ENCODE results near the gene BMAL1. TPM values are rescaled to one million over a fixed set of nuclear protein-coding genes. Genes with fewer than 3 reads are reported as not detected.
A peak's percentile ranks its signal among the peaks of the same experiment; 100 is the strongest.

Gene BMAL1
- total and polyA plus RNA-seq, 5 donors: 6.5 to 23.4 (median 18.8) TPM

DNA sequence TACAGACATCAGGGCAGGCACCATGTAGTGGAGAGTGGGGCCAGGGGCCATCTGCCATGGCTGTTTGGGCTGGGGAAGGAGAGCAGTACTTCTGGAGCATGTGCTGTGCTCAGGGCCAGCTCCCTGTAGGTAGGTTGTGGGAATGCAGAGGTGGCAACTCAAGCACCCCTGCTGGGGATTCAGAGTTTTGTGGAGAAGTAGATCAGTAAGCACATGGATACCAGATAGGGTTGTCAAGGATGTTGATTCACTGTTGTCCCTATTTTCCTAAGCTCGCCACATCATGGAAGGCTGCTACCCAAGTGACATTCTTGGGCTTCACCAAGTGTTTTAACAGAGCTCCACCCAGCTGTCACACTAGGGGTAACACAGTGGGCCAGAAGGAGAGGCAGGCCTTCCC, 67.2 kb downstream of the BMAL1 start:
- intact Hi-C loops (cut with DNase I): loop anchor here (2.0 to 10.0 kb wide), 5 partner anchors 133 to 380 kb away; no protein-coding TSS in a partner anchor
- H3K27me3 ChIP-seq (ENCODE audit: control insufficient read depth, insufficient read depth): no peaks in the 10 kb centered on the region
- H3K4me3 ChIP-seq (ENCODE audit: low read length): no peak overlapping the region
- H3K9me3 ChIP-seq (ENCODE audit: control insufficient read depth, low read length): no peaks in the 10 kb centered on the region
- ATAC-seq: no peak
- WGBS: 95% methylated on average over 1 of the region's 1 CpG
- H3K4me1 ChIP-seq (ENCODE audit: control insufficient read depth, insufficient read depth, low read length): peaks cover 4% of the 10 kb centered on the region
- H3K27ac ChIP-seq (ENCODE audit: low read length): no peak overlapping the region
- DNase-seq: no peak

DNA sequence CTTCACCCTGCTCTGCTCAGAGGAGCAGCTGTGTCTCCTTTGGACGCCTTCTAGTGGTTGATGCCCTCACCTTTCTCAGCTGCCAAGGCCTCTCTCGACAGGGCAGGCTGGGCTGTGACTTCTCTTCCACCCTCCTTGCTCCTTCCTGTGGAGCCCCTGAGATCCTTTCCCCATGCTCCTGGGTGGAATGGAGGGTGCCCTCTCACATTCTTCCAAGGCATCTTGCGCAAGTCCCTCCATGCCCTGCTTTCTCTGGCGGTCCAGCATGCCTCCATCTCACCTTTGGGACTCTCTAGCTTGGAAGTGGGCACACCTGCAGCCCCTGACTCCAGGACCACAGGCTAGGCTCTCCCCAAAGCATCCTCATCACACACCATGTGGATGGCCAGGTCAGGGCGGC, 68.9 kb downstream of the BMAL1 start:
- peaks cover 4% of the 10 kb centered on the region for H3K4me1 ChIP-seq (ENCODE audit: control insufficient read depth, insufficient read depth, low read length)
- H3K27me3 ChIP-seq (ENCODE audit: control insufficient read depth, insufficient read depth): no peaks in the 10 kb centered on the region
- H3K9me3 ChIP-seq (ENCODE audit: control insufficient read depth, low read length): no peaks in the 10 kb centered on the region
- H3K4me3 ChIP-seq (ENCODE audit: low read length): no peak overlapping the region
- intact Hi-C loops (cut with DNase I): loop anchor here in 2 of 4 donors (10.0 kb wide), 3 partner anchors 142 to 382 kb away; no protein-coding TSS in a partner anchor
- ATAC-seq (no peak), DNase-seq (no peak)
- H3K27ac ChIP-seq (ENCODE audit: low read length): no peak overlapping the region
- 89% methylated on average over 5 of the region's 5 CpGs for WGBS

DNA sequence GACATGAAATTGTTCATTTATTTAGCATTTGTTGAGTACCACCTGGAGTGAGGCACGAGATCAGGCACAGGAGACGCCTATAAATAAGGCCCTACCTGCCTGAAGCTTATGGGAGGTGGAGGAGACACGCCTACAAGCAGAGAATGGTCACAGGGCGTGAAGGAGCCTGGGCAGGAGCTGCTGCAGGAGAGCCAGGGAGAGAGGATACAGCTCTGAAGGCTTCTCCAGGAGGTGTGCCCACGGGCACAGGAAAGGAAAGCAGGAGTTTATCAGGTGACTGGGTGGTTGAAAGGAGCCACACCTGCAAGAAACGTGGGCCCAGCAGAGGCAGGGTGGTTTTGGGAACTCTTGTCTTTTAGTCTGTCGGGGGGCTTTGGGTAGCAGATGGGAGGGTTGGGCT, 70.3 kb downstream of the BMAL1 start:
- no peak for ATAC-seq

DNA sequence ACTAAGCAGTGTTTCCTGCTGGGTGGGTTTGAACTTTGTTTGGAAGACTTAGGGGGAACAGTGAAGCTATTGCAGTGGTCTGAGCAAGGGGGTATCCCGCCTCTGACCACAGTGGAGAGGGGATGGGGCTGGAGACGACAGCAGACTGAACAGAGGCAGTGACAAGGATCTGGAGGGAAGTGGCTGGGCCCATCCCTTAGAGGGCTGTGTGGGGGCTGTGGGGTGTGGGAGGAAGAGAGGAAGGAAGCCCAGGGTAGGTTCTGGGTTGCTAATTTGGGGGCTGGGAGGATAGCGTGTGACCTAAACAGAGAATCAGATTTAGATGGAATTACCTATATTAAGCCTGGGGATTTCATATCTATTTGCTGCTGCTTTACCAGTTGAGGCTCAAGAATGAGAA, 70.7 kb downstream of the BMAL1 start:
- no peak overlapping the region for H3K27ac ChIP-seq (ENCODE audit: low read length)
- peaks cover 4% of the 10 kb centered on the region for H3K4me1 ChIP-seq (ENCODE audit: control insufficient read depth, insufficient read depth, low read length)
- no peaks in the 10 kb centered on the region for H3K27me3 ChIP-seq (ENCODE audit: control insufficient read depth, insufficient read depth)
- DNase-seq (no peak), ATAC-seq (peak in 1 of 2 donors; percentile 35)
- intact Hi-C loops (cut with DNase I): loop anchor here in 2 of 4 donors (10.0 kb wide), 3 partner anchors 144 to 384 kb away; no protein-coding TSS in a partner anchor
- no peak overlapping the region for H3K4me3 ChIP-seq (ENCODE audit: low read length)
- 54% methylated on average over 3 of the region's 3 CpGs for WGBS
- no peaks in the 10 kb centered on the region for H3K9me3 ChIP-seq (ENCODE audit: control insufficient read depth, low read length)

More for the DNA sequence above, 70.3 kb downstream of the BMAL1 start:
- DNase-seq: no peak
- intact Hi-C loops (cut with DNase I): loop anchor here in 2 of 4 donors (10.0 kb wide), 3 partner anchors 143 to 383 kb away; no protein-coding TSS in a partner anchor
- Histone ChIP-seq H3K9me3 (ENCODE audit: control insufficient read depth, low read length) (no peaks in the 10 kb centered on the region), H3K4me3 (ENCODE audit: low read length) (no peak overlapping the region), H3K4me1 (ENCODE audit: control insufficient read depth, insufficient read depth, low read length) (peaks cover 4% of the 10 kb centered on the region), H3K27ac (ENCODE audit: low read length) (no peak overlapping the region), H3K27me3 (ENCODE audit: control insufficient read depth, insufficient read depth) (no peaks in the 10 kb centered on the region)
- WGBS: 84% methylated on average over 7 of the region's 7 CpGs

DNA sequence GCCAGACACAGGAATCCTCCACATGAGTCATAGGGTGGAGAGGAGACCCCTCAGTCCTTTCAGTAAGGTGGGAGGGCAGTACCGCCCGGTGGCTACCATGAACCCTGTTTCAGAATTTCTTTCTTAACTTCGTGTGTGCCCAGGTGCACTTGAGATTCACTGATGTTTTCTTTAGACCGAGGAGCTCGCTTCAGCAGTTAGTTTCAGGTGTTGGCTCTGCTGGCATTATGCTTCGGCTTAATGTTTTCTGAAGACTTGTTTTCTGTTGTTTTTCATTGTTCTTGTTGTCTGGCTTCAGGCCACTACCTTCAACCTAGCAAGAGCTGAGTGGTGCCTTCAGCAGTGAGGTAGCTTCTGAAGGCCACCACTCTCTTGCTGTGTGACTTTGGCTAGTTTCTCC, 71.5 kb downstream of the BMAL1 start:
- Histone ChIP-seq H3K4me1 (ENCODE audit: control insufficient read depth, insufficient read depth, low read length) (peaks cover 4% of the 10 kb centered on the region), H3K9me3 (ENCODE audit: control insufficient read depth, low read length) (no peaks in the 10 kb centered on the region), H3K27me3 (ENCODE audit: control insufficient read depth, insufficient read depth) (no peaks in the 10 kb centered on the region), H3K4me3 (ENCODE audit: low read length) (no peak overlapping the region), H3K27ac (ENCODE audit: low read length) (no peak overlapping the region)
- ATAC-seq (no peak), DNase-seq (no peak)
- intact Hi-C loops (cut with DNase I): loop anchor here in 2 of 4 donors (10.0 kb wide), 3 partner anchors 144 to 384 kb away; no protein-coding TSS in a partner anchor
- 77% methylated on average over 6 of the region's 6 CpGs for WGBS

DNA sequence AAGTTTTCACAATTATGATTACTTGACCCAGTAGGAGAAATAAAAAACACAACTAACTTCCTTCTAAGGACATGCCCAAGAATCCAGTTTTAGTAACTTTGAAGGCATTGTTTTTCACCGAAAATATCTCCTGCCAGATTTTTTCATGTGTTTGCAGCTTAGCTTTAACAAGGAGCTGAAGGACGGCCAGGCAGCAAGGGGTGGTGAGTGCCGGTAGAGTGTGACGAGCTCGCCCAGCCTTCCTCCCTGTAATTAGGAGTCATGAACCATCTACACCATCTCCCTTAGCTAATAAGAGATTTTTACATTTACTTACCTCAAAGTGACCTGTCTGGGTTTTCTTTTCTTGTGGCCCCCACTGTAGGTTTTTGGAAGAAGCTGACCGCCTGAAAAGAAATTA, 72.0 kb downstream of the BMAL1 start:
- no peak for ATAC-seq
- H3K27me3 ChIP-seq (ENCODE audit: control insufficient read depth, insufficient read depth): no peaks in the 10 kb centered on the region
- no peaks in the 10 kb centered on the region for H3K9me3 ChIP-seq (ENCODE audit: control insufficient read depth, low read length)
- no peak for DNase-seq
- WGBS: 71% methylated on average over 6 of the region's 6 CpGs
- H3K4me1 ChIP-seq (ENCODE audit: control insufficient read depth, insufficient read depth, low read length): peaks cover 4% of the 10 kb centered on the region
- no peak overlapping the region for H3K27ac ChIP-seq (ENCODE audit: low read length)
- intact Hi-C loops (cut with DNase I): loop anchor here in 2 of 4 donors (10.0 kb wide), 3 partner anchors 145 to 385 kb away; no protein-coding TSS in a partner anchor
- no peak overlapping the region for H3K4me3 ChIP-seq (ENCODE audit: low read length)

DNA sequence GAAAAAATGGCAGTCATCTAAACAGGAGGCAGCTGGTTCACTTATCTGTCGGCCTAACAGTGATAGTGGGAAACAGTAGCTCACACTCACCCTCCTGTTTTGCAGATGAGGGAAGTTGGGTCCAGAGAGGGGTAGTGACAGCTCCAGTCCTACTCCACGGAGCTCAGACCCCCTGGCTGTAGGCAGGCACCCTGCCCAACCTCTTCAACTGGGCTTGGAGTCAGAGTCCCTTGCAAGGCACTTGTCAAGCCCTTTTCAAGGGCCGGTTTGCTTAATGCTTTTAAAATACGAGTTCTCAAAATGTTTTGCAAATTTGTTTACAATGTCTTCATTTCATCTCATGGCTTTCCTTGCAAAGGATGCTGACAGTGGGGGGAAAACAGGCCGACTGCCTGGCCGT, 75.1 kb downstream of the BMAL1 start:
- Histone ChIP-seq H3K27me3 (ENCODE audit: control insufficient read depth, insufficient read depth) (no peaks in the 10 kb centered on the region), H3K4me1 (ENCODE audit: control insufficient read depth, insufficient read depth, low read length) (peaks cover 4% of the 10 kb centered on the region), H3K27ac (ENCODE audit: low read length) (no peak overlapping the region), H3K9me3 (ENCODE audit: control insufficient read depth, low read length) (no peaks in the 10 kb centered on the region), H3K4me3 (ENCODE audit: low read length) (no peak overlapping the region)
- ATAC-seq (no peak), DNase-seq (no peak)
- intact Hi-C loops (cut with DNase I): no loop called here
- 65% methylated on average over 6 of the region's 6 CpGs for WGBS

DNA sequence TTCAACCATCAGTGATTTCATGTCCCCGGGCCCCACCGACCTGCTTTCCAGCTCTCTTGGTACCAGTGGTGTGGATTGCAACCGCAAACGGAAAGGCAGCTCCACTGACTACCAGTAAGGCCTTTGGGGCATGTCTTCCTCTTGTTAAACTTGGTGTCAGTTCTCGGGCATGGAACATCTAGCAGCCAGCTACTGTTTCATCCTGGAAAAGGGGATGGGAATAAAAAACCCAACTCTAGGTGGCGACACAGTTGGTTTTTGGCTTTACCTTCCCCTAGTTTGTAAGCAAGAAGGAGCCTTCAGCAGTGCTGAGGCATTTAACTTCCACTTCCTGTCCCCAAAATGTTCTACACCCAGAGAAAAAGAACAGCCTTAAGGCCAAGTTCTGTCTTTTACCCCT, 76.7 kb downstream of the BMAL1 start:
- WGBS: 90% methylated on average over 6 of the region's 6 CpGs
- H3K4me1 ChIP-seq (ENCODE audit: control insufficient read depth, insufficient read depth, low read length): no peaks in the 10 kb centered on the region
- no peaks in the 10 kb centered on the region for H3K27me3 ChIP-seq (ENCODE audit: control insufficient read depth, insufficient read depth)
- no peak overlapping the region for H3K4me3 ChIP-seq (ENCODE audit: low read length)
- DNase-seq: no peak
- intact Hi-C loops (cut with DNase I): no loop called here
- ATAC-seq: no peak
- H3K27ac ChIP-seq (ENCODE audit: low read length): no peak overlapping the region
- H3K9me3 ChIP-seq (ENCODE audit: control insufficient read depth, low read length): no peaks in the 10 kb centered on the region

DNA sequence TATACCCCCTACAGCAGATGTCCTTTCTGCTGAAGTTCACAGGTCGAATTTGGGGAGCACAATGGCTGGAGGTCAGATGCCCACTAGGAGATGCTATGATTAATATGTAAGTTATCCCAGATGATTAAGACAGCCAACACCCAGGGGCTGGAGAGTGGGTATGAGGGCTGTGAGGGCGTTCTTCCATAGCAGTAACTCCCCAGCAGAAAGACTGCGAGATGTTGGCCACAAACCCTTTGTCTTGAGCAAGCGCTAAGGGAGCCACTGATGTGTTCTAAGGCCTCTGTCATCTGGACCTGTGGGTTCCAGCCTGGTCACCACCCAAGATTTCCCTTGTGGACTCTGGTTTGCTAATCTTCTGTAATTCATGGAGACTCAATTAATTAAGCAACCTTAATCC, 77.6 kb downstream of the BMAL1 start:
- H3K4me1 ChIP-seq (ENCODE audit: control insufficient read depth, insufficient read depth, low read length): no peaks in the 10 kb centered on the region
- DNase-seq: no peak
- no peak for ATAC-seq
- no peaks in the 10 kb centered on the region for H3K9me3 ChIP-seq (ENCODE audit: control insufficient read depth, low read length)
- WGBS: 96% methylated on average over 4 of the region's 4 CpGs
- H3K4me3 ChIP-seq (ENCODE audit: low read length): no peak overlapping the region
- intact Hi-C loops (cut with DNase I): no loop called here
- H3K27me3 ChIP-seq (ENCODE audit: control insufficient read depth, insufficient read depth): no peaks in the 10 kb centered on the region
- no peak overlapping the region for H3K27ac ChIP-seq (ENCODE audit: low read length)

DNA sequence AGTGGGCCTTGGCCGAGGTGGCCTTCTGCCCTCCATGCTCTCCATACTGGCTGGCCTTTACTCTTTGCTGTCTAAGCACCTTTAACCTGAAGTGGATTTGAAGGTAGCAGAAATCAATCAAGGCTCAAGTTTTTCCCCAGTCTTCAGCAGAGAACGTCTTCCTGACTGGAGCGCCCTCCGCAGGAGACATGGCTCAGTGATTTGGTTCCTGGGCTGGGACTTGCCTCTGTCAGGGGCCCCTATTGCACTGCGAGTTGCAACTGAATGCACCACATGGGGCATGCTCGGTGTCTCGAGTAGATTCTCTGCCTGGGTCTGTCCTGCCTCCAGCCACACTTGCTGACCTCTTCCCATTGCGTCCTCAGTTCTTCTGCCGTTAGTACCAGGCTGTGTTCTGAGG, 79.6 kb downstream of the BMAL1 start:
- intact Hi-C loops (cut with DNase I): no loop called here
- H3K9me3 ChIP-seq (ENCODE audit: control insufficient read depth, low read length): no peaks in the 10 kb centered on the region
- 88% methylated on average over 9 of the region's 9 CpGs for WGBS

DNA sequence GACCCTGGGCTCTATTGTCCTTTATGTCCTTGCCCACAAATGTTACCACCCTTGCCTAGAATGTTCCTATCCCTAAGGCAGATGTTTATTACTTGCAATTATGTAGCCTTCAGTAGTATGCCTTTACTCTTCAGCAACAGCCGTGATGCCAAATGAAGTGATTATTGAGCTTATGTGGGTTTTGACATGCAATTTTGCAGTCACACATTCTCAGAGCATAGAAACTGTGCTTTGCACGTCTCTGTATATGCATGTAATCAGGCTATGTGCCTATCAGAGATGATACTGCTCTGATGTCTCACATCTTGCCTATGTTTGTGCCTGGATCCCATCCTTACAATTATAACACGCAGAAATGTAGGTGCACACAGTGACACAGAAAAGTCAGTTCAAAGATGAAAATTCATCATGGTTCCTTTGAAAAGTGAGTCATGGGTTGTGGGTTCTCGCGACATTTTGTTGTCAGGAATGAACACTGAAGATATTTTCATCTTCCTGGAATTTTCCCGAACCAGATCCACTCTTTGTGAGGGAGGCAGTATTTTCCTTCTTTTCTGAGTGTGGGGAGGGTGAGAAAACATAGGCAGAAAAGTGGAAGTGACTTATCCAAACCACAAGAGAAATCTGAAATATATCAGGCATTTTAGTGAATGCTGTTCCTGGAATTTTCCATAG, 81.1 kb downstream of the BMAL1 start:
- WGBS: 90% methylated on average over 6 of the region's 6 CpGs
- H3K4me1 ChIP-seq (ENCODE audit: control insufficient read depth, insufficient read depth, low read length): no peaks in the 10 kb centered on the region
- H3K9me3 ChIP-seq (ENCODE audit: control insufficient read depth, low read length): no peaks in the 10 kb centered on the region
- intact Hi-C loops (cut with DNase I): no loop called here
- H3K27me3 ChIP-seq (ENCODE audit: control insufficient read depth, insufficient read depth): no peaks in the 10 kb centered on the region
- H3K4me3 ChIP-seq (ENCODE audit: low read length): no peak overlapping the region
- no peak overlapping the region for H3K27ac ChIP-seq (ENCODE audit: low read length)
- no peak for ATAC-seq
- DNase-seq: no peak

More for the DNA sequence above, 79.6 kb downstream of the BMAL1 start:
- no peak overlapping the region for H3K27ac ChIP-seq (ENCODE audit: low read length)
- ATAC-seq (no peak), DNase-seq (no peak)
- H3K4me3 ChIP-seq (ENCODE audit: low read length): no peak overlapping the region
- no peaks in the 10 kb centered on the region for H3K27me3 ChIP-seq (ENCODE audit: control insufficient read depth, insufficient read depth)
- H3K4me1 ChIP-seq (ENCODE audit: control insufficient read depth, insufficient read depth, low read length): no peaks in the 10 kb centered on the region

Data from right cardiac atrium (tissue), 5 donors.